ENCODE data around the gene PLOD3.

The PLOD3 gene

DNA sequence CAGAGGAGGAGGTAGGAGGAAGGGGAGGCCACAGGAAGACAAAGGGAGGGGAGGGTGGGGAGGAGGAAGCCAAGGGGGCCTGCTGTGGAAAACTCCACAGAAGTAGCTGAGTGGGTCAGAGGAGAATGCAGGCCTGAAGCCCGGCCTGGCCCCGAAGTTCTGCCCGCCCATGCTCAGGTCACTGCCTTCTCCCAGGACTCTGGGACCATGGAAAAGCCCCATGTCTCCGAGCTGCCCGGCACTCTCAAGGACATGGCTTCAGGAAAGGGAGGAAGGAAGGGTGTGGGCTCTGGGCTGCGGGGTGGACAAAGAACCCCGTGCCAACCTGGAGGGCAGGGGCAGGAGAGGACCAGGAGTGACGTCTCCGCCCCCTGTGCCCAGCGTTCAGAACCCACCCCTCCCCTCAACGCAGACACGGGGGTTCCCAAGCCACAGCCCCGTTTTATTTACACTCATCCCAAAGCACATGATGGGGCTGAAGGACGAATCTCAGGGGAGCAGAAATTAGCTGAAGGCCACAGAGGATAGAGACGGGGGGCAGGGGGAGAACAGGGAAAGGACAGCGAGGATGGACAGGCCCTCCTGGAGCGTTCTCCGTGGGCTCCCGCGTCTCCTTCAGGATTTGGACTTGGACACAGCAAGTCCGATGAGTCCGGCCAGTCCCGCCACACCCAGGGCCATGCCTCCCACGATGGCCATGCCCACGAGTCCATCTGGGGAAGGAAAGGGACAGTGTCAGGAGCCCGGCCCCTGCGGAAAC lies 22.0 kb upstream of the PLOD3 start:
- DNase-seq (ENCODE audit: low spot score) = no peak

DNA sequence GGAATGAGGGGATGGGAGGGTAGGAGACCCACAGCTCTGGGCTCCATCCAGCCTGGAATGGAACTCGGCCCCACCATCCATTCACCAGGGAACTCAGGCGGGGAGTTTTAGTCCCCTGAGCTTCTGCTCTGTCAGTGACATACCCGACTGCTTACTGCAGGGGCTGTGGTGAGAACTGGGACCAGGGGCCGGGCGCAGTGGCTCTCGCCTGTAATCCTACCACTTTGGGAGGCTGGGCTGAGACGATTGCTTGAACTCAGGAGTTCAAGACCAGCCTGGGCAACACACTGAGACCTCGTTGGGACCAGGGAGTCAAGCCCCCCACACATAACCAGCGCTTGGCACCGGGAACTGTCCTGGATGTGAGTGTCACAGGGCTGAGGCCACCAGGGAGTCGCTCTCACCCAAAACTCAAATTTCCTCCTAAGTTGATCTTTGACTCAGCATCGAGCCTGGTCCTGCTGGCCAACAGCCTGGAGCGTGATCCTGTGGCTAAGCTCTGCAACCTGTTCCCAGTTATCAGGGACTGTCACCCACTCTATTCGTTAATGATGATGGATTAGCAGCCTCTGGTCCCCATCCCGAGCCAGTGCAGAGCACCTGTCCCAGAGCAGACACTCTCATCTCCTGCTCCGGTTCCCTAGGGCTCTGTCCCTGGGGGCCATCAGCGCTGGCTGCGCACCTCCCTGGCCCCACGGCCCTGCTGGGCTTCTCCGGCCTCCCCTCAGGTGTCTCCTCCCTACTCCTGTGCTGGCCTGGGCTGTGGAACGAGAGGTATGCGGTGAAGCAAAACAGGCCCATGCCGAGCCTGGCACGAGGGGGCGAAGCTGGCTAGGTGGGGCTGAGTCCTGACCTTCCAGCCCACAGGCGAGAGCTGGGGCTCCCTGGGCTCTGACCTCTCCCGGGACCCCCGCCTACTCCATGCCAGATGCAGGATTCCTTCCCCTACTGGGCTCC lies 21.1 kb upstream of the PLOD3 start:
- DNase-seq (ENCODE audit: low spot score) = no peak

DNA sequence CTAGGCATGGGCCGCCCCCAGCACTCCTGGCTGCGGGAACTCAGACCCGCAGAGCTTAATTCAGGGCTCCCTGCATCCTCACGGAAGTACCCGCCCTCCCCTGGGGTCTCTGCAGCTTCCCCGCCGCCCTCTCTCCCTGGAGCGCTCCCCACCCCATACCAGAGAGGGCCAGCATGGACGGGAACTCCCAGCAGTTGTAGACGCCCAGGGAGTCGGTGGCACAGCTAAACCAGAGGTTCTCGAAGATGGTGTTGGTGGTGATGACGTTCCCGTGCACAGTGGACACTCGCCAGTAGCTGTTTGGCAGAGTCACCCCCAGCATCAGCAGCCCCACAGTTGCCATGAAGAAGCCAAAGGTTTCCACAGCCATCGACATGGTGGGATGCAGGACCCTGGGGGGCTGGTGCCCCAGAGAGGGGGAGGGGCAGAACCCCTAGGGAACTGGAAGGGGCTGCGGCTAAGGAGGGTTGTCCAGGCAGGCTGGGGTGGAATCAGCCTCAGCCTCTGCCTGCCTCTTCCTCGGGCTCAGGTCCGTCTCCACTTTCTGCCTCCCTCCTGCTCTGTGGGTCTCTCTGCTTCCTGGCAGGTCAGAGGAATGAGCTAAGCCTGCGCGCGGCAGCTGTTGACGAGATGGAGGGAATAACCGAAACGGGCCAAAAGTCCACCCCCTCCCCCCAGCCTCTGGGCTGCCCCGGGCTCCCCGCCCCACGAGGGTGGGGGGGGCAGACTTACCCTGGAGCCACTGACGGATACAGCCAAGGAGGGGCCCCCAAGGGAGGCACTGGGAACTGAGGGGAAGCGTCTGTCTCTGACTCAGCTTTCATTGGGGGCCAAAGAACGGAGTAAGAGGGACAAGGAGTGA lies 20.1 kb upstream of the PLOD3 start, which contains the start of gene CLDN15:
Gene CLDN15 (minus strand): TSS at position 597 of the 862 bp plus-strand sequence. CDS start 221 bp downstream, at position 376.
- DNase-seq (ENCODE audit: low spot score) = no peak

DNA sequence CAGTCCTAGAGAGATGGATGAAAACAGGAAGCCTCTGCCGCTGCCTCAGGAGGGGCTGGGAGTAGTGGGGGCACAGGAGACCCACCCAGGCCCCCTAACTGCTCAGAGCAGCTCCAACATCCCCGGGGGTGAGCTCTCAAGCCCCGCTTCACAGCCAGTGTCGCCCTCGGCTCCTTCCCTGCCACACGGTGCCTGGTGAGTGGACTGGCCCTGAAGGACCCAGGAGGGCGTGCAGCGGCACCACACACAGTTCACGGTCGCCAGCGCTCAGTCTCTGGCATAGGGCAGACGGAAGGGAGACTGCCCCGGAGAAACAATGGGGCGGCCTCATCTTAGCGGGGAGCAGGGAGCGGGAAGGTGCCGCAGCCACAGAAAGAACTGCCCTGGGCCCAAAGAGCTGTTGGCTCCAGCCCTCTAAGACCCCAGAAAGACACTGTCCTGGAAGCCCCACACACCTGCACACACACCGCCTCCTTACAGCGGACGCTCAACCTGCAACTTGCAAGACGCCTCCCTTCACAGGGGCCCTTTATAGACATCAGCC lies 19.0 kb upstream of the PLOD3 start:
- DNase-seq (ENCODE audit: low spot score) = no peak

DNA sequence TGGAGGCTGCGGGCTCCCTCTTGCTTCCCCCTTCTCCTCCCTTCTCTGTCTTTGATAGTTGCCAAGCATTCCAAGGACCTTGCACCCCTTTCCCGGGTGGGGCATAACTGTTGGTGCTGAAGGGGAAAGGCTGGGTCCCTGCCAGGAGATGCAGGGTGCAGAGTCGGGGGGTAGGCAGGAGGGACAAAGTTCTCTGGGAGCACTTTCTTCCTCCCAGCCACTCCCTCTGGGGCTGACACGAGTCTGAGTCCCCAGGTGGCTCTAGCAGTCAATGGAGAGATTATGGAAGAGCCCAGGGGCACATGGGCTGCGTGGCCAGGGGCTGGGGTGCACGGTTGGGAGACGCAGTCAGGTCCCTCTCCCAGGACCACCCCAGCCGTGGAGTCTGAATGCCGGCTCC lies 18.1 kb upstream of the PLOD3 start:
- no peak for DNase-seq (ENCODE audit: low spot score)

DNA sequence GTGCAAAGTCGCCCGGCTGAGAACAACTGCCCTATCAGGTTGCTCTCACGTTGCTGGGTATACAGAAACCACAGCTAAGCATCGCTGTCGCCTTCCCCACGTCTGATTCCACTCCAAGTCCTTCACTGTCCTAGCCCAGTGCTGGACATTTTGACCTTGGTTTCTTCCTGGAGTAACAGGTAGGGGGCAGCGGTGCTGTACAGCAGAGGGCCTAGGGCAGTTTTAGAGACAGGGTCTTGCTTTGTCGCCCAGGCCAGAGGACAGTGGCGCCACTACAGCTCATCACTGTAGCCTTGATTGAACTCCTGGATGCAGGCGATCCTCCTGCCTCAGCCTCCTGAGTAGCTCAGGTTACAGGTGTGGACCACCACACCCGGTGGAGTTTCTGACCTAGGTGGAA lies 17.7 kb upstream of the PLOD3 start:
- no peak for DNase-seq (ENCODE audit: low spot score)

DNA sequence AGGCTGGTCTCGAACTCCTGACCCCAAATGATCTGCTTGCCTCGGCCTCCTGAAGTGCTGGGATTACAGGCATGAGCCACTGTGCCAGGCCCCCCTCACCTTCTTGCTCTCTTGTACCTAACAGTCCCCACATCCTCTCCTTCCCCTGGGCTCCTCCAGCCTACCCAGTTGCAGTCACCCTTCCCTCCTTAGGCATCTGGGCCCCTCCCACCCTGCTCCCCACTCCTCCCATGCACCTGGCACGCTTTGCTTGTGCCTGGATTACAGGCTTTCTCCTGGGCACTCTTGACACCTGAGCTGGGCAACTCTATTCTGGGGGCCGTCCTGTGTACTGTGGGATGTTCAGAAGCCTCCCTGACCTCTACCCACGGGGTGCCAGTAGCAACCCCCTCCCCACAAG lies 17.3 kb upstream of the PLOD3 start:
- DNase-seq (ENCODE audit: low spot score) = no peak

DNA sequence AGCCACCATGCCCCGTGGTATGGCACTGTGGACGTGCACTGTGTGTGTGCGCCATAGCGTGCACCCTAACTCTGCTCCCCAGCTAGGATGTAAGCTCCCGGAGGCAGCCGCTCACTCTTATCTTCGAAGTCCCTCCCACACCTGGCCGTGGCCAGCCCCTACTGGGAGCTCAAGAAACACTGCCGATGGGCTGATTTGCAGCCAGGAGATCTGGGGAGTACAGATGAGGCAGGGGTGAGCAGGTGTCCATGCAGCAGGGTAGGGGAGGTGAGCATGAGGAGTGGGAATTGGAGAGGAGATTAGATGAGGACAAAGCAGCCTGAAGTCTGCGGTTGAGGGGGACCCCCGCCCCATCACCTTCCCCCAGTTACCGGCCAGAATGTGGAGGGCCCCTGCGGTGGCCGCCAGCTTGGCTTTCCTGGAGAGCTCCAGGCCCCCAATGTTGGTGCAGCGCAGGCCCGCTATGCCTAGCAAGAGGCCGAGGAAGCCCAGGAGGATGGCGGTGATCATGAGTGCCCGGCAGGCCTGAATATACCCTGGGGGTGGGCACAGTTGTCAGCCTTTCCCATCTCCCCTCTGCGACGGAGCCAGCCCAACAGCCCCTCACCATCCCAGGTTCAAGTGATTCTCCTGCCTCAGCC lies 16.6 kb upstream of the PLOD3 start:
- no peak for DNase-seq (ENCODE audit: low spot score)

DNA sequence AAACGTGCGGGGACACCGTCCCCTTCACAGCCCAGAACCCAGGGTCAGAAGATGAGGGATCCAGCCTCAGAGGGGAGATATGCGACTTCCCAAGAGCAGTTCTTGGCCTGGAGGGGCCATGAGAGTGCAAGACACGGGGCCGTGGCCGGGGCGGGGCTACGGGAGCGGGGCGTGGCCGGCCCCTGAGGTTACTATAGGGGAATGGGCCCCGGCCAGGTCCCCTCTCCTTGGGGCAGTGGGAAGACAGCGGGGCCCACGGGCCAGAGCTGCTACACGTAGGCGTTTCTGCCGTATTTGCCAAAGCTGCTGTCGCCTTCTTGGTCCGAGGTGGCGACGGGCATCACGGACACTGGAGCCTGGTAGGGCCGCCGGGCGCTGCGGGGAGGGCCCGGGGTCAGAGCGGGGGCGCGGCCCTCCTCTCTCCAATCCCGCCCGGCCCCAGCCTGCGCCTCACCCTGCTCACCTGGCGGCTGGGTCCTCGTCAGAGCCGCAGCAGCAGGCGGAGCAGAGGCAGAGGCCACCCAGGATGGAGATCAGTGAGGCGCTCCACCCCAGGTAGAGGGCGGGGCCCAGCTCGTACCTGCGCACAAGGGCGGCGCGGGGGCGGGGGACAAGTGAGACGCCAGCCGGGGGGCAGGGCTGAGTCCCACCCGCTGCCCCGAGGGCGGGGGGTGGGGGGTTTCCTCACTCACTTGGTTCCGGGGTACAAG lies 14.9 kb upstream of the PLOD3 start:
- DNase-seq (ENCODE audit: low spot score) = peak; percentile 45

DNA sequence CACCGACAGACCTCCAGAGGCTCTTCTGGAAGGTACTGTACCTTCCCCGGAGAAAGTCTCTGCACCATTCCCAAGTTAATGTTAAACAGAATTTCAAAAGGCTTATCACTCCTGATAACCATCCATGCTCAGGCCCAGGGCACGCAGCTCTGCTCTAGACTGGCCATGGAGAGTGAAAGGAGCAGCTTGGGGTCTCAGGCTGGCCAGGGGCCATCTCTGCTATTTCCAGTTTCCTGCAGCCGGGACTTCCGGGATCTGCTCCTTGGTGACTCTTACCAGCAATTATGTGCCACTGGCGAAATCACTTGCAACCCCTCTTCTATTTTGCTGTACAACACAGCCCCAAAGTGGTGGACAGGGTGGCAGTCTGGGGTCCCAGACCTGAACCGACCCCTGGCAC lies 14.3 kb upstream of the PLOD3 start:
- DNase-seq (ENCODE audit: low spot score) = no peak

DNA sequence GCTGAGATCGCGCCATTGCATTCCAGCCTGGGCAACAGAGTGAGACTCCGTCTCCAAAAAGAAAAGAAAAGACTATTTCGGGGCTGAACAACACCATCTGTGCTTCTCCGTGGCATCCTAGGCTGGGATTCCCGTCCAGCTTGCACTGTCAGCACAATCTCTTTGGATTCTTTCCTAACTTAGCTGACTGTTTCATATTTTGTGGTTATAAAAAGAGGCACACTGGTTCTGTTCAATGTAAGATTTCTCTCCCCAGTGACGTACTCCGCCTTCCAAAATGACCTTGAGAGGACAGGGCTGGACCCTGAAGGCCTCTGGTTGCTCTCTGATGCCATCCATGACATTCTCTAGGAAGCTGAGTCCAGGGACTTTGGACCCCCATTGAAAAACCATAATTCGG lies 9.3 kb upstream of the PLOD3 start:
- no peak for DNase-seq (ENCODE audit: low spot score)

DNA sequence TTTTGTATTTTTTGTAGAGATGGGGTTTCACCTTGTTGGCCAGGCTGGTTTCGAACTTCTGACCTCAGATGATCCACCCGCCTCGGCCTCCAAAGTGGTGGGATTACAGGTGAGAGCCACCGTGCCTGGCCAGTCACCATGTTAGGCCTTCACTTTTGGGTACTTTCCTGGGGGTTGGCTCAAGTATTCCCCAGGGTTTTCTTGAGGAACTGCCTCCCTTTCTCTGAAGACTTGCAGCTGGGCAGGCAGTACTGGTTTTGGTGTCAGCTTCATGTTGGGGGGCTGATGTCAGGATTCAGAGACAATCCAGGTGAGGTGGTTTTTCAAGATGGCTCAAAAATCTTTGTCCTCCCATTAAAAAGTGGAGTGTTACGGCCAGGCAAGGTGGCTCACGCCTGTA lies 8.3 kb upstream of the PLOD3 start:
- no peak for DNase-seq (ENCODE audit: low spot score)

DNA sequence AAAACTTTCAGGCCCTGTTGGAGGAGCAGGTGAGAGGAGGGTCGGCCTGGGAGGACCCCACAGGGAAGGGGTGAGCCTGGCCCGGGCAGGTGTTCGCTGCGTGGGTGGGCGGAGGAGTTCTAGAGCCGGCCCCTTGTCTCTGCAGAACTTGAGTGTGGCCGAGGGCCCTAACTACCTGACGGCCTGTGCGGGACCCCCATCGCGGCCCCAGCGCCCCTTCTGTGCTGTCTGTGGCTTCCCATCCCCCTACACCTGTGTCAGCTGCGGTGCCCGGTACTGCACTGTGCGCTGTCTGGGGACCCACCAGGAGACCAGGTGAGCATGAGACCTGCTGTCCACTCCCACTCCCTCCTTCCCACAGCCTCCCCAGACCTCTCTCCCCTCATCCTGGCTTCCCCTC lies 6.1 kb upstream of the PLOD3 start:
- DNase-seq (ENCODE audit: low spot score) = no peak

DNA sequence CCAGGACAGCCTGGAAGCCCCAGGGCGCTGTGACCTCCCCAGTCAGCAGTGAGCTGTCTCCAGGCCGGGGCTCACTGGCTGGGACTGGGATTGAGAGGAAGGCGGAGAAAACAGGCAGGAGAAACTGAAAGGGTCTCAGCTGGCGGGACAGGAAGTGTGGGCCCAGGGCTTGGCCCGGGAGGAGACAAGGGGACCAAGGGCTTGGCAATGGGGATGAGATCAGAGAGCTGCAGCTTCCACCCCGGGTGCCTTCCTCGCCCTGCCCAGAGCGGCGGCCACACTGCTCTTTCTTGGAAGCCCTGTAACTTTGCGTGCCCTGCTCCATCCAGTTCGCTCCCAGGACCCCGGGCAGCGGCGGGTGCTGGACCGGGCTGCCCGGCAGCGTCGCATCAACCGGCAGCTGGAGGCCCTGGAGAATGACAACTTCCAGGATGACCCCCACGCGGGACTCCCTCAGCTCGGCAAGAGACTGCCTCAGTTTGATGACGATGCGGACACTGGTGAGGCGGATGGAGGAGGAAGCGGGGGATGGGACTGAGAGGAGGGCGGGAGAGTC lies 5.0 kb upstream of the PLOD3 start:
- DNase-seq (ENCODE audit: low spot score) = no peak

DNA sequence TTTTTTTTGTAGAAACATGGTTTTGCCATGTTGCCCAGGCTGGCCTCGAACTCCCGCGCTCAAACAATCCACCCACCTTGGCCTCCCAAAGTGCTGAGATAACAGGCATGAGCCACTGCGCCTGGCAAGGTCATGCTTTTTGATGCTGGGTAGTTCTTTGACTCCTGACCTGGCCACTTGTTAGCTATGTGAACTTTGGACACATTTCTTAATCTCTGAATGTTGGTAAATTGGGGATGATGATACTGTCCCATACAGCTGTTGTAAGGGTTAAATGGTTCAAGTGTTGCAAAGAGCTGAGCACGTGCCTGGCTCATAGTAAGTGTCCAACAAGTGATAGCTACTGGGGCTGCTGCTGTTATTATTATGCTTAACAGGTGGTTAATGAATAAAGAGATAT lies 2.9 kb upstream of the PLOD3 start:
- DNase-seq (ENCODE audit: low spot score) = no peak

DNA sequence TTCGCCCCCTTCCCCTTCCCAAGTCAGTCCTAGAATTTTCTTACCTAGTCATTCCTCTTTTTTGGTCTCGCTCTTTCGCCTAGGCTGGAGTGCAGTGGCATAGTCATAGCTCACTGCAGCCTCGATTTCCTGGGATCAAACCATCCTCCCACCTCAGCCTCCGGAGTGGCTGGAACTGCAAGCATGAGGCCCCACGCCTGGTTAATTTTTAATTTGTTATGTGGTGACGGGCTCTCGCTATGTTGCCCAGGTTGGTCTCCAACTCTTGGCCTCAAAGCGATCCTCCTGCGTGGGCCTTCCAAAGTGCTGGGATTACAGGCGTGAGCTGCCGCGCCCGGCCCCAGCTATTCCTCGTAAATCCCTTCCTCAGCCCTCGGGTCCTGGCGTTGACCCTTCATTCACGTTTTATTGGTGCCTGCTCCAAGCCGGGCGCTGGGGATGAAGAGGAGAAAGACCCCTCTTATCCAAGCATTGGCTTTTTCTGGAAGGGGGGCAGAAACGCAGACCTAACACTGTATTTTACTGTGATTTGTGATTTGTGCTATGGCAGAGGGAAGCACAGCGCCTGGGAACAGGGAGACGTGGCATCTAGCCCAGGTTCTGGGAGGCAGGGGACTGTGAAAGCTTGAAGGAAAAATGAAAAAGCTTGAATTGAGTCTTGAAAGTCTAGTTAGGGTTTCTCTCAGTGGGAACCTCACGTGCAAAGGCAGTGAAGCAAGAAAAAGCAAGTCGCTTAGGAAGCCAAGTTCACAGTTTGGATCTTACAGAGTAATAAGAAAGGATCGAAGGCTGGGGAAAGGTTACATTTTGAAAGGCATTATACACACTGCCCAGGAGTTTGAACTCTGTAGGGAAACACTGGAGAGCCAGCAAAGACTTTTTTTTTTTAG lies 1.1 kb upstream of the PLOD3 start:
- no peak for DNase-seq (ENCODE audit: low spot score)

DNA sequence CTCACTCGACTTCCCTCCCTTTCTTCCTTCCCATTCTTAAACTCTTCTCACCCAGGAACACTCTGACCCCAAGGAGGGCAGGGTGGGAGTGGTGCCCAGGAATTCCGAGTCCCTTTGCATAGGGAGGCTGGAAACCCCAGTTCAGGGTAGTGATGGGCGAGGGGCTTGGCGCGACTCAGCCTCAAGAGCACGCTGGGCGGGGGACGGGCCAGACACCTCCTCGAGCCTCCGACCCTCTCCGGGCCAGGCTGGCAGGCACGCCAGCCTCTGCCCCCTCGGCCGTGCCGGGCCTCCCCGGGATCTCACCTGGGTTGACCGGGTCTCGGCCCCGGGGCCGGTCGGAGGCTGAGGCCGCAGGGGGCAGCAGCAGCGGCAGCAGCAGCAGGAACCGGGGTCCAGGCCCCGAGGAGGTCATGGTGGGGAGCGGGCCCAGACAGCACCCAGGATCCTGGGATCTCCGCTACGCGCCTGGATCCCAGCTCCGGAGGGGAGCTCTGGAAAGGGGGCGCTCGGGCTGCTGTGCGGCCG lies 457 bp downstream of the PLOD3 start:
- peak; percentile 23 for DNase-seq (ENCODE audit: low spot score)

DNA sequence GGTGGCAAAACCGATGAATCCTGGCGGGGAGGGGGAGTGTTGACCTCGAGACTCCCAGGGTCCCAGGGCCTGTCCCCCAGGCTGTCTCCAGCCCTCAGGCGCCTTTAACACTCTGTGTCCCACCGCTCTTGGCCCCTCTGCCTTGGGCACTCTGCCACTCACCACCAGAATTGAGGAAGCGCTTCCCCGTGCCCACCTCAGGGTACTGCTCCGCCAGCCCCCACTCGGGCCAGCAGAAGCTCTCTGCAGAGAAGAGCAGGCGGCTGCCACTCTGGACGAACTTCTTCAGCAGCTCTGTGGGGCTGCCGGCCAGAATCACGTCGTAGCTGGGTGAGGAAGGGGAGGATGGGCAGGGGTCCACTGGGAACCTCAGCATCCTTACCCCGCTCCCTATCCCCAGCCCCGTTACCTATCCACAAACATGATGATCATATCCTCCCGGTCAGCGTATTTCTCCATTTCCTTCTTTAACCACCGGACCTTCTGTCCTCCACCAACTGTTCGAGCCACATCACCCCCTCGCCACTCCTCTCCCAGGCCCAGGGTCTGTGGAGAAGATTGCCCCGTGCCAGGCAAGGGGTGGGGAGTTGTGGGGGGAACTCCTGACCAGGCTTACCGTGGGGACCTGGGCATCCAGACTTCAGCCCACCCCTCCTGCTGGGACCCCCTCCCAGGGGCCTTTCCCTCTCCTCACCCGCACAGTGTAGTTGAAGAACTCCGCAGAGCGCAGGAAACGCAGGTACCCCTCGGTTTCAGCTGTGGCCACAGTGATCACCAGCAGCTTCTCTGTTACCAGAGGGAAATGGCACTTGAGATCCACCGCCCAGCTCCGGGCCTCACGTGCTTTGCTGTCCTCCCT lies 1.2 kb downstream of the PLOD3 start:
- no peak for DNase-seq (ENCODE audit: low spot score)
